ENCODE measurements around the gene FRS2.

The FRS2 gene

GRCh38 chr12:69430942-69431590, 39.1 kb upstream of the FRS2 start:
- no peak for DNase-seq (ENCODE audit: low read depth in 1 of 2, low spot score in 1 of 2)
- no peak overlapping the region for H3K4me3 ChIP-seq (replicated peaks; ENCODE audit: insufficient read depth, low read length)
- H3K27me3 ChIP-seq (ENCODE audit: insufficient read depth, poor library complexity, severe bottlenecking) = no peaks in the 10 kb centered on the region
- TF ChIP-seq REST (IDR thresholded peaks at IDR 0.05; ENCODE audit: insufficient replicate concordance, low read depth) (no peak), GABPA (IDR thresholded peaks at IDR 0.05; ENCODE audit: low read depth) (no peak), POLR2AphosphoS5 (IDR thresholded peaks at IDR 0.05; ENCODE audit: low read depth) (no peak), SPI1 (IDR thresholded peaks at IDR 0.05; ENCODE audit: borderline replicate concordance, low read depth) (no peak), CTCF (IDR thresholded peaks at IDR 0.05; ENCODE audit: insufficient read depth, low read length) (no peak)
- H3K27ac ChIP-seq (replicated peaks) = no peak overlapping the region

- no peak for DNase-seq (ENCODE audit: low read depth in 1 of 2, low spot score in 1 of 2)
- Histone ChIP-seq H3K4me3 (replicated peaks; ENCODE audit: insufficient read depth, low read length) (no peak overlapping the region), H3K27me3 (ENCODE audit: insufficient read depth, poor library complexity, severe bottlenecking) (no peaks in the 10 kb centered on the region), H3K27ac (replicated peaks) (no peak overlapping the region)
- TF ChIP-seq GABPA (IDR thresholded peaks at IDR 0.05; ENCODE audit: low read depth) (no peak), SPI1 (IDR thresholded peaks at IDR 0.05; ENCODE audit: borderline replicate concordance, low read depth) (no peak), REST (IDR thresholded peaks at IDR 0.05; ENCODE audit: insufficient replicate concordance, low read depth) (no peak), CTCF (IDR thresholded peaks at IDR 0.05; ENCODE audit: insufficient read depth, low read length) (no peak), POLR2AphosphoS5 (IDR thresholded peaks at IDR 0.05; ENCODE audit: low read depth) (no peak)
These were observed 38.5 kb upstream of the FRS2 start for GRCh38 chr12:69431591-69432222.

- Histone ChIP-seq H3K27ac (replicated peaks) (no peak overlapping the region), H3K27me3 (ENCODE audit: insufficient read depth, poor library complexity, severe bottlenecking) (no peaks in the 10 kb centered on the region), H3K4me3 (replicated peaks; ENCODE audit: insufficient read depth, low read length) (no peak overlapping the region)
- TF ChIP-seq SPI1 (IDR thresholded peaks at IDR 0.05; ENCODE audit: borderline replicate concordance, low read depth) (no peak), CTCF (IDR thresholded peaks at IDR 0.05; ENCODE audit: insufficient read depth, low read length) (no peak), GABPA (IDR thresholded peaks at IDR 0.05; ENCODE audit: low read depth) (no peak), POLR2AphosphoS5 (IDR thresholded peaks at IDR 0.05; ENCODE audit: low read depth) (no peak), REST (IDR thresholded peaks at IDR 0.05; ENCODE audit: insufficient replicate concordance, low read depth) (no peak)
- no peak for DNase-seq (ENCODE audit: low read depth in 1 of 2, low spot score in 1 of 2)
These were observed 36.5 kb upstream of the FRS2 start for GRCh38 chr12:69433653-69434052.
